GM12864 (cell line): ENCODE measurements around the gene PACC1.
"Not testable (repeated sequence)": the region's sequence is repeated elsewhere in the genome, so short reads cannot be mapped to it uniquely, and the experiment has no call there.

ENCODE experiments used
- DNase-seq: peaks from one replicate; pipeline ENCODE4 v3.0.0-alpha.2; 2011; ENCODE audit warnings: low read depth
- H3K4me3 ChIP-seq: 2 replicates; pipeline ENCODE4 v1.5.1; 2011; ENCODE audit warnings: mild to moderate bottlenecking, low read depth, low read length, control low read depth
- TF ChIP-seq, protein P1 (sequence below): IDR thresholded peaks from 2 replicates; pipeline ENCODE4 v1.5.1; 2011; ENCODE audit warnings: low read depth, mild to moderate bottlenecking, moderate library complexity, low read length, control low read depth, inconsistent platforms; ENCODE audit errors: missing control alignments

The PACC1 gene

DNA sequence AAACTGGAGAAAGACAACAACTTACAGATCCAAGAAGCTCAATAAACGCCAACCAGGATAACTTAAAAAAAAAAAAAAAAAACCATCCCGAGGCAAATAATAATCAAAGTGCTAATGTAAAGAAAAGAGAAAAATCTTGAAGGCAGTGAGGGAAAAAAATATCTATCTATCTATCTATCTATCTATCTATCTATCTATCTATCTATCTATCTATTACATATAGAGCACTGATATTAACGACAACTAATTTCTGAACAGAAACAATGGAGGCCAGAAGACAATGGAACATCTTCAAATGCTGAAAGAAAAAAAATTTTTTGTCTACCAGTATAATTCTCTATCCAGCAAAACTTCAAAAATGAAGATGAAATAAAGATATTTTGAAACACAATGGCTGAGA, 18.0 kb downstream of the PACC1 start:
- TF ChIP-seq, protein P1, sequence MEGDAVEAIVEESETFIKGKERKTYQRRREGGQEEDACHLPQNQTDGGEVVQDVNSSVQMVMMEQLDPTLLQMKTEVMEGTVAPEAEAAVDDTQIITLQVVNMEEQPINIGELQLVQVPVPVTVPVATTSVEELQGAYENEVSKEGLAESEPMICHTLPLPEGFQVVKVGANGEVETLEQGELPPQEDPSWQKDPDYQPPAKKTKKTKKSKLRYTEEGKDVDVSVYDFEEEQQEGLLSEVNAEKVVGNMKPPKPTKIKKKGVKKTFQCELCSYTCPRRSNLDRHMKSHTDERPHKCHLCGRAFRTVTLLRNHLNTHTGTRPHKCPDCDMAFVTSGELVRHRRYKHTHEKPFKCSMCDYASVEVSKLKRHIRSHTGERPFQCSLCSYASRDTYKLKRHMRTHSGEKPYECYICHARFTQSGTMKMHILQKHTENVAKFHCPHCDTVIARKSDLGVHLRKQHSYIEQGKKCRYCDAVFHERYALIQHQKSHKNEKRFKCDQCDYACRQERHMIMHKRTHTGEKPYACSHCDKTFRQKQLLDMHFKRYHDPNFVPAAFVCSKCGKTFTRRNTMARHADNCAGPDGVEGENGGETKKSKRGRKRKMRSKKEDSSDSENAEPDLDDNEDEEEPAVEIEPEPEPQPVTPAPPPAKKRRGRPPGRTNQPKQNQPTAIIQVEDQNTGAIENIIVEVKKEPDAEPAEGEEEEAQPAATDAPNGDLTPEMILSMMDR = no peak
- no peak for DNase-seq
- no peak overlapping the region for H3K4me3 ChIP-seq

- H3K4me3 ChIP-seq, DNase-seq: not testable (repeated sequence)
Measured at GRCh38 chr1:212395678-212396437, 18.8 kb downstream of the PACC1 start.

DNA sequence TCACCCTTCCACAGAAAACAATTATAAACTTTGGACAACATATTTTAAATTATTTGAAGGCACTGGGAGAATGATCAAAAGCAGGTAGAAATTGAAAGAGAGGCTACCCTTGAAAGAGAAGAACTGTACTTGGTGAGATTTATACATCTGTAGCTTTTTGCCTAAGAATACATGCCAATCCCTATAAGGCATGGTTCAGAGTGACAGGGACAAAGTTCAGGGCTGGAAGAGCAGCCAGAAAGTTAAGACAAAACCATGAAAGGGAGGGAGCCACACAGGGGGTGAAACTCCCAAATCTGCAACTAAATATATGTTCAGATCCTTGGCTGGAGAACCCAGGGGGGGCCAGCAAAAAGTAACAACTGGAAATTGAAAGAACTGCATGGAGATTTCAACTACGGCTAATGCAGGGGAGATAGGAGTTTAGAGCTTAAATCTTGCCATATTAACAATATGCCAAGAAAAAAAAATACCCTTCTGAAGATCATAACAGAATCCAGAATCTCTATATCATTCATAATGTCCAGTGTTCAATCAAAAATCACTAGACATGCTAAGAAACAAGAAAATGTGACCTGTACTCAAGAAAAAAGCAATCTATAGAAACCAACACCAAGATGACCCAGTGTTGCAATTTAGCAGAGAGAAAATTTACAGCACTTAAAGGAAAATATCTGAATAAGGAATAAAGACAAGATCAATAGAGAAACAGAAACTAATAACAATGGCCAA, 25.5 kb downstream of the PACC1 start:
- H3K4me3 ChIP-seq = no peak overlapping the region
- DNase-seq = no peak

DNA sequence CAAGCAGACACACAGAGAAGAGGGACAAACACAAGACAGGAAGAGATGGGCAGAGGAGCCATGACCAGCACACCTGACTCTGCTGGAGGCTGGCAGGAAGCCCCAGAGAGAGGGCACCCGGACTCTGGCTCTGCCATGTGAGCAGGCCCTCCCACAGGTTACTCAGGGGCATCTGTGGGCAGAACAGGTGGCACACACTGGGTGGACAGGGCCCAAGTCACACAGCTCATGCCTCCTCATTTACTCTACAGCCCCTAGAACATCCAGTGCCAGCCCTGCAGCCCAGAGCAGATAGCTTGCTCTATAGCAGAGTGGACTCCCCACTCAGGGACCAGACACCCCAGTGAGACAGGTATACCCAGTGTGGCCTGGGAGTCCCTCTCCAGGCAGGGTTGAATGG, 28.7 kb downstream of the PACC1 start:
- TF ChIP-seq, protein P1 = no peak

More for the DNA sequence above, 25.5 kb downstream of the PACC1 start:
- TF ChIP-seq, protein P1 = no peak

GRCh38 chr1:212381397-212382035, 33.2 kb downstream of the PACC1 start:
- no peak overlapping the region for H3K4me3 ChIP-seq
- TF ChIP-seq, protein P1 = no peak
- DNase-seq = no peak

More for the DNA sequence above, 28.7 kb downstream of the PACC1 start:
- no peak for DNase-seq
- no peak overlapping the region for H3K4me3 ChIP-seq

GRCh38 chr1:212379366-212379765, 35.3 kb downstream of the PACC1 start:
- no peak for DNase-seq
- TF ChIP-seq, protein P1 = no peak
- no peak overlapping the region for H3K4me3 ChIP-seq

DNA sequence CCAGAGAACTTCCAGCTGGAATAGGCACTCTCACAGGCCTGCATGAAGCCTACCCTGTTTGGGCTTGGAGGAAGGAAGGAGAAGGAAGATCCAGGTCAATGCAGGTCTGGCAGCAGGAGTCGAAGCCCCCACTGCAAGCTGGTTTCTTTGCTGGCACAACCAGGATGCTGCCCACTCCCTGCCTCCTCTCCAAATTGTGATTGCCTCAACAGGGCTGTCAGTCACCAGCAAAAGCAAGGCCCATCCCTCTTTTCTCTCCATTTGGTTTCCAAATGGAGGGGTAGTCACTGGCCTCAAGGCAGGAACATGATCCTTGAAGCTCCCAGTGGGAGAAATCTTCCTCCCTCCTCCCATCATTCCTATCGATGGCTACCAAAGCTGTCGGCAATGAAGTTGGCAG, 37.0 kb downstream of the PACC1 start:
- DNase-seq = no peak
- H3K4me3 ChIP-seq = no peak overlapping the region
- TF ChIP-seq, protein P1 = no peak
